Measurements from ENCODE around the gene THTPA. TPM values are rescaled to one million over a fixed set of nuclear protein-coding genes. Genes with fewer than 3 reads are reported as not detected.

THTPA gene
- total and polyA plus RNA-seq, 2 of the 13 experiments (the other 11 are each of a cell fraction or from before 2014, with no cell fraction given) = 7.4 to 8.7 TPM

GRCh38 chr14:23583761-23584526, 27.9 kb downstream of the THTPA start (continued):
- peak; percentile 22; the same call in 1 of the 2 replicates for TF ChIP-seq MNT (IDR thresholded peaks at IDR 0.05)
- TF ChIP-seq FUBP1 (CRISPR knock-in tag; IDR thresholded peaks at IDR 0.05; ENCODE audit: borderline replicate concordance) = peak; percentile 99
- TF ChIP-seq TRAFD1 (CRISPR knock-in tag; IDR thresholded peaks at IDR 0.05; ENCODE audit: borderline replicate concordance) = peak; percentile 54; the same call in 1 of the 2 replicates
- TF ChIP-seq TEAD3 (CRISPR knock-in tag; optimal IDR thresholded peaks at IDR 0.05; ENCODE audit: borderline replicate concordance) = peak; percentile 74
- peak; percentile 24; the same call in 1 of the 2 replicates for TF ChIP-seq ZNF138 (CRISPR knock-in tag; IDR thresholded peaks at IDR 0.05; ENCODE audit: low read depth)
- TF ChIP-seq KDM5B (CRISPR knock-in tag; IDR thresholded peaks at IDR 0.05; ENCODE audit: borderline replicate concordance) = peak; percentile 92
- peak; percentile 82; the same call in 1 of the 2 replicates for TF ChIP-seq CENPT (CRISPR knock-in tag; IDR thresholded peaks at IDR 0.05; ENCODE audit: low read depth)
- TF ChIP-seq PRDM4 (CRISPR knock-in tag; IDR thresholded peaks at IDR 0.05; ENCODE audit: borderline replicate concordance) = 0 out of 2 replicates have a peak, but pooled peaks have one; percentile 93
- peak; percentile 97 for TF ChIP-seq GATA4 (IDR thresholded peaks at IDR 0.05; ENCODE audit: borderline replicate concordance, low read depth)
- TF ChIP-seq PITX1 (CRISPR knock-in tag; IDR thresholded peaks at IDR 0.05) = peak; percentile 10; the same call in 1 of the 2 replicates
- TF ChIP-seq ARNTL (CRISPR knock-in tag; IDR thresholded peaks at IDR 0.05) = peak; percentile 83; the same call in 1 of the 2 replicates
- peak; percentile 83; the same call in 1 of the 2 replicates for TF ChIP-seq ZZZ3 (CRISPR knock-in tag; IDR thresholded peaks at IDR 0.05; ENCODE audit: borderline replicate concordance)
- TF ChIP-seq HNF4G (IDR thresholded peaks at IDR 0.05; ENCODE audit: borderline replicate concordance, low read depth, low read length) = 0 out of 2 replicates have a peak, but pooled peaks have one; percentile 10
- peak; percentile 77 for TF ChIP-seq HNF4G (CRISPR knock-in tag; IDR thresholded peaks at IDR 0.05; ENCODE audit: borderline replicate concordance, low read depth)
- peak; percentile 90 for TF ChIP-seq ZNF446 (CRISPR knock-in tag; IDR thresholded peaks at IDR 0.05)
- peak; percentile 86; the same call in 1 of the 2 replicates for TF ChIP-seq REL (CRISPR knock-in tag; conservative IDR thresholded peaks at IDR 0.05)
- peak; percentile 98 for TF ChIP-seq ZBTB44 (CRISPR knock-in tag; IDR thresholded peaks at IDR 0.05)
- TF ChIP-seq ZNF580 (CRISPR knock-in tag; IDR thresholded peaks at IDR 0.05; ENCODE audit: borderline replicate concordance, low read depth) = peak; percentile 66; the same call in 1 of the 2 replicates

Measured in HepG2 (cell line).